ENCODE measurements around the gene NEK3. TPM values are rescaled to one million over a fixed set of nuclear protein-coding genes. Genes with fewer than 3 reads are reported as not detected.
"Not testable (repeated sequence)": the region's sequence is repeated elsewhere in the genome, so short reads cannot be mapped to it uniquely, and the experiment has no call there.

The NEK3 gene
- total and polyA plus RNA-seq, 2 of the 4 experiments (the other 2 are of a cell fraction), result 3.6 to 9.2 TPM

DNA sequence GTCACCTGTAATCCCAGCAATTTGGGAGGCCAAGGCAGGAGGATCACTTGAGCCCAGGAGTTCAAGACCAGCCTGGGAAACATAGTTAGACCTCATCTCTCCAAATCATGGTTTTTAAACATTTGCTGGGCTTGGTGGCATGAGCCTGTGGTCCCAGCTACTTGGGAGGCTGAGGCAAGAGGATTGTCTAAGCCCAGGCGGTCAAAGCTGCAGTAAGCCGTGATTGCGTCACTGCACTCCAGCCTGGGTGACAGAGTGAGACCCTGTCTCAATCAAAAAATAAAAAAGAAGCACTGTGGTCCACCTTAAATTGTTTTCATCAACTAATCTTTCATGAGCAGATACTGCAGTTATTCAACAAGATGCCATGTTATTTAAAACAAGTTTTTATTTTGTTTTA lies 57.0 kb downstream of the NEK3 start:
- peak; percentile 47; the same call in 1 of the 2 replicates for TF ChIP-seq CEBPB (IDR thresholded peaks at IDR 0.05; ENCODE audit: low read depth, low read length)
- H3K27ac ChIP-seq (ENCODE audit: insufficient read depth, low read length); H3K4me1 ChIP-seq (ENCODE audit: control insufficient read depth, insufficient read depth, low read length); H2AFZ ChIP-seq (replicated peaks; ENCODE audit: low read length, poor library complexity); H2BK5ac ChIP-seq (ENCODE audit: low read depth, low read length, poor library complexity, severe bottlenecking); H2BK120ac ChIP-seq (ENCODE audit: low read depth, low read length); intact Hi-C loops (cut with micrococcal nuclease); H3K27me3 ChIP-seq (ENCODE audit: control insufficient read depth, insufficient read depth, low read length); ATAC-seq (ENCODE audit: low read depth); H3K4me2 ChIP-seq (ENCODE audit: low read depth, low read length); H3K79me1 ChIP-seq (ENCODE audit: low read depth in 1 of 2, low read length in 2 of 2); dilution Hi-C loops (cut with HindIII; ENCODE audit: low sequenced_read_pairs, unreplicated experiment); DNase-seq; POLR2A ChIA-PET (ENCODE audit: unreplicated experiment); CTCF ChIA-PET; H2AK9ac ChIP-seq (replicated peaks; ENCODE audit: low read depth, low read length, poor library complexity); H3K18ac ChIP-seq (ENCODE audit: low read depth, low read length); H3K14ac ChIP-seq (replicated peaks; ENCODE audit: low read depth, low read length); H4K20me1 ChIP-seq (ENCODE audit: insufficient read depth, low read length); H4K8ac ChIP-seq (ENCODE audit: low read depth in 2 of 2, low read length in 2 of 2); H3K9ac ChIP-seq (ENCODE audit: low read depth, low read length); H4K5ac ChIP-seq (ENCODE audit: low read depth, low read length); H3K4ac ChIP-seq (ENCODE audit: low read depth, low read length); H3K9me1 ChIP-seq (ENCODE audit: insufficient read depth, low read length); H3K9me3 ChIP-seq (ENCODE audit: control insufficient read depth, insufficient read depth, low read length); H2BK20ac ChIP-seq (ENCODE audit: low read depth, low read length); H3K4me3 ChIP-seq (ENCODE audit: insufficient read depth, low read depth, low read length); H3K56ac ChIP-seq (ENCODE audit: extremely low read depth, insufficient read depth, low read length); H4K91ac ChIP-seq (ENCODE audit: insufficient read depth, low read depth, low read length); BruUV-seq (replicated peaks); H3K23ac ChIP-seq (ENCODE audit: low read depth, low read length); H2BK15ac ChIP-seq (ENCODE audit: low read depth, low read length); H2AK5ac ChIP-seq (ENCODE audit: low read depth, low read length); H3K36me3 ChIP-seq (ENCODE audit: control insufficient read depth, insufficient read depth, low read length): not testable (repeated sequence)
- no CpG with 5 or more reads among the region's 3 CpGs for WGBS, 2 experiments (ENCODE audit: extremely low coverage in 2 of 2, insufficient read length in 1 of 2)
- in situ Hi-C loops (cut with MboI; ENCODE audit: low sequenced_read_pairs), result loop anchor here (25.0 kb wide), 1 partner anchor 965 kb away; no protein-coding TSS in a partner anchor
